HG02870 (cell line): ENCODE results near the gene LRP5.
"Not testable (repeated sequence)": the region's sequence is repeated elsewhere in the genome, so short reads cannot be mapped to it uniquely, and the experiment has no call there.

Source experiments
- ATAC-seq: cut with Tn5 transposase; IDR thresholded peaks from one replicate; pipeline ENCODE4 v1.9.1; 2021; ENCODE audit warnings: mild to moderate bottlenecking, moderate library complexity; ENCODE audit not compliant: unreplicated experiment

LRP5 gene

DNA sequence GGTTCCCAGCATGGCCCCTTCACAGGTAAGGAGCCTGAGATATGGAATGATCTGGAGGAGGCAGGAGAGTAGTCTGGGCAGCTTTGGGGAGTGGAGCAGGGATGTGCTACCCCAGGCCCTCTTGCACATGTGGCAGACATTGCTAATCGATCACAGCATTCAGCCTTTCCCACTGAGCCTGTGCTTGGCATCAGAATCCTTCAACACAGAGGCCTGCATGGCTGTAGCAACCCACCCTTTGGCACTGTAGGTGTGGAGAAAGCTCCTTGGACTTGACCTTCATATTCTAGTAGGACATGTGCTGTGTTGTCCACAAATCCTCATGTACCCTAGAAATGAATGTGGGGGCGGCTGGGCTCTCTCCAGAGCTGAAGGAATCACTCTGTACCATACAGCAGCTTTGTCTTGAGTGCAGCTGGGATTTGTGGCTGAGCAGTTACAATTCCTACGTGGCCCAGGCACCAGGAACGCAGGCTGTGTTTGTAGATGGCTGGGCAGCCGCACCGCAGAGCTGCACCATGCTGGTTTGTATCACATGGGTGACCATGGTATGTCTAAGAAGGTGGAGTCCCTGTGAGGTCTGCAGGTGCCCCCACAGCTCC is 126.4 kb downstream of the LRP5 start:
- ATAC-seq = no peak

DNA sequence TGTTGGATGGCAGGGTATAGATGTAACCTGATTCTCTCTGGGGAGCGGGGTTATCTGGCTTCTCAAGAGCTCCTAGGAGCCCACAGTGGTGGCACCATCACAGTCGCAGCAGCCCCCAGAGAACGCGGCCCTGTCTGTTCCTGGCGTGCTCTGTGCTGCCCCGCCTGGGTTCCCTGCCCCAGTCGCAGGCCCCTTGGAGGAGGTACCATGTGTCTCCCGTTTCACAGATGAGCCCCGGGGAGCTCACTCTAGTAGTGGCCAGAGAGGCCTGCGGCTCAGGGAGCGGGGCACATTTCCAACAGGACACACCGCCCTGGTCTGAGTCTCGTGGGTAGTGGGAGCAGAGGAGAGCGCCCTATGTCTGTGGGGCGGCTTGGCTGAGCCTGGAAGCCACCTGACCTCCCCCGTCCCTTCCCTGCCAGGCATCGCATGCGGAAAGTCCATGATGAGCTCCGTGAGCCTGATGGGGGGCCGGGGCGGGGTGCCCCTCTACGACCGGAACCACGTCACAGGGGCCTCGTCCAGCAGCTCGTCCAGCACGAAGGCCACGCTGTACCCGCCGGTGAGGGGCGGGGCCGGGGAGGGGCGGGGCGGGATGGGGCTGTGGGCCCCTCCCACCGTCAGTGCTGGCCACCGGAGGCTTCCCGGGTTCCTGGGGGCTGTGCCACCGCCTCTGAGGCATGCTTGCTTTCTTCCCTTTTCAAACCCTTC is 127.1 kb downstream of the LRP5 start:
- no peak for ATAC-seq

- ATAC-seq = no peak
These were observed 127.8 kb downstream of the LRP5 start for GRCh38 chr11:68440224-68440623.

GRCh38 chr11:68441466-68442230 is 129.3 kb downstream of the LRP5 start:
- no peak for ATAC-seq

DNA sequence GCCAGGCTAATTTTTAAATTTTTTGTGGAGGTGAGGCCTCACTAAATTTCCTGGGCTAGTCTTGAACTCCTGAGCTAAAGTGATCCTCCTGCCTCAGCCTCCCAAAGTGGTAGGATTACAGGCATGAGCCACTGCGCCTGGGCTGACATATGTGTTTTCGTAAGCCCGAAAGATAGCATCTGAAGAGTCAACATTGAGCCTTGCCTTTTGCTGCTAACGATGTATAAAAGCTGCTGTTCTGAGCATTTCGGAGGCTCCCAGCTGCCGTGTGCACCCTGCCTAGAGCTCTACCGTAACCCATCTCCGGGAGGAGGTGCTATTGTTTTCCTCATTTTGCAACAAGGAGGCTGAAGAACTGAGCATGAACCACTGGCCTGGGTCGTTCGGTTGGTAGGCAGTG is 130.0 kb downstream of the LRP5 start:
- ATAC-seq = no peak

GRCh38 chr11:68444566-68444965 is 132.2 kb downstream of the LRP5 start:
- no peak for ATAC-seq

GRCh38 chr11:68445531-68446035 is 133.2 kb downstream of the LRP5 start:
- no peak for ATAC-seq

DNA sequence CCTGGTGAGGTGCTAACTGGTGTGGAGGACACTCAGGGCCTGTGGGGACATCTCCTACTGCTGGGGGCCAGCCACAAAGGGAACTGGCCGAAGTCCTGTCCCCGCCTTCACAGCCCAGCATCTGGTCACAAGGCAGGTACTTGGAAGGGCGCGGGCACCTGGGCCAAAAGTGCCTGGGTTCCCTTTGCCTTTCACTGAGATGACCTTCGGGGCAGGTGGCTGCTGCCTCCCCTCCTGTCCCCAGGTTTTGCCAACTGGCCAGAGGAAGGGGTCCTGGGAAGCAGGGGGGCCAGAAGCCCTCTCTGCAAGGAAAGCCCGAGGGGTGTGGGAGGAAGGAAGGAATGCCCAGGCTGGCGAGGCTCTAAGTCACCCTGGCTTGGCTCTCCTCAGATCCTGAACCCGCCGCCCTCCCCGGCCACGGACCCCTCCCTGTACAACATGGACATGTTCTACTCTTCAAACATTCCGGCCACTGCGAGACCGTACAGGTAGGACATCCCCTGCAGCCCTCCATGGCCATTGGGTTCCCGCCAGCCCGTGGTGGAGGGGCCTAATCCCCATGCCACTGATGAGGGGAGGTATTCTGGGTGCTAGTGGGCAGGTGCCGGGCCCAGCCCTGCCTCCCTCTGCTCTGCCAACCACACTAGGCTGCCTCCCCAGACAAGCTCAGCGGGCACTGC is 133.8 kb downstream of the LRP5 start:
- ATAC-seq = no peak

DNA sequence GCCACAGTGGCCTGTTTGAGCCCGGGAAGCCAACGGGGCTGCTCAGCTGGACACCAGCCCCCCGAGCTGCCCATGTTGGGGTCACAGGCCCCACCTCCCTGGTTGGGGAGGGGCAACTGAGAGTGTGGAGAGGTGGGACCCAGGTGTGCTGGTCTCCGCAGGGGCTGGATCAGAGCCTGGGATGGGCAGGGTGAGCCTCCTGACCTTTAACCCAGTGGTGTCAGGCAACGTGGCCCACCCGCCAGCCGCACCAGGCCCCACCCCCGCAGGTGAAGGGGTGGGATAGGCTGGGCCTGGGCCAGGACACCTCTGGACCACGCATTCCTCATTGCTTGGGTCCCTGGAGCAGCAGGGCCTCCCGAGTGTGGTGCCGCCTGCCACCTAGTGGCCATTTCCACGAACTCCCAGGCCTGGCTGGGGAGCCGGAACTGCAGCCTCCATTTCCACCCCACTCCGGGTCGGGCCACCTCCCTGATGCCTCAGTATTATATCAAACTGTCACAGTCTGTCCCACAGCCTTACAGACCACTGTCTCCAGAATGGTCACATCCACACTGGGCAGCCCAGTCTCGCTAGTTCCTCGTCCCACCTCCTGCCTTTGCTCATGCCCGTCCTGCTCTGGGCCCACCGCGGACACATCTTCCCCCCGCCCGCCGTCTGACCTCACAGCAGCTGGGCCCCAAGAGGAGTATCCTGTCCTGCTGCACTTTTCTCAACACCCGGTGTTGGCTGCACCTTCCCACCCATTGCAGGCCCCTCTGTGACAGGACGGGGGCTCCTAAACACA is 134.8 kb downstream of the LRP5 start:
- ATAC-seq = no peak

GRCh38 chr11:68447914-68448313 is 135.5 kb downstream of the LRP5 start:
- not testable (repeated sequence) for ATAC-seq

DNA sequence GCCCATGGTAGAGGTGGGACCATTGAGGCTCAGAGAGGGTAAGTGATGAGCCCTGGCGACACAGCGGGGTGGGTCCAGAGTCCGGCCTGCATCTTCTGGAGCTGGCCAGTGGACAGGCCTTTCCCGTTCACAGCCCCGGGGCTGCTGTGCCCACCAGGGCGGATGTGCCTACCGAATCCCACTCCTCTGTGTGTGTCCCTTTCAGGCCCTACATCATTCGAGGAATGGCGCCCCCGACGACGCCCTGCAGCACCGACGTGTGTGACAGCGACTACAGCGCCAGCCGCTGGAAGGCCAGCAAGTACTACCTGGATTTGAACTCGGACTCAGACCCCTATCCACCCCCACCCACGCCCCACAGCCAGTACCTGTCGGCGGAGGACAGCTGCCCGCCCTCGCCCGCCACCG is 136.2 kb downstream of the LRP5 start:
- ATAC-seq = no peak

DNA sequence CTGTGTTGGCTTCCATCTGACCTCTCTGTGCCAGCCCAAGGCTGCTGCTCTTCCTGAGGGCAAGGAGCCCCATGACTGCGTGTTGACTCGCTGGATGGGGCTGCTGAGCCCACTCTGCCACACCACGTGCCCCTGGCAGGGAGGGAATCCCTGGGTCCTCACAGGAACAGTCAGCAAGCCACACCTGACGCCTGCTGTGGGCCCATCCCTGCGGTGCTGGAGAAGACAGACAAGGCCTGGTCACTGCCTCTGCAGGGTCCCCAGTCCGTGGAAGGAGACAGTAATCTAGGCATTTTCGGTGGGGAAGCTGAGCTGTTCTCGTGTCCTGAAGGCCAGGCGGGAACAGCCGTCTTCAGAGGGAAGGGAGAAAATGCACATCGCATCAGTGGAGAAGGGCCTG is 137.6 kb downstream of the LRP5 start:
- no peak for ATAC-seq

DNA sequence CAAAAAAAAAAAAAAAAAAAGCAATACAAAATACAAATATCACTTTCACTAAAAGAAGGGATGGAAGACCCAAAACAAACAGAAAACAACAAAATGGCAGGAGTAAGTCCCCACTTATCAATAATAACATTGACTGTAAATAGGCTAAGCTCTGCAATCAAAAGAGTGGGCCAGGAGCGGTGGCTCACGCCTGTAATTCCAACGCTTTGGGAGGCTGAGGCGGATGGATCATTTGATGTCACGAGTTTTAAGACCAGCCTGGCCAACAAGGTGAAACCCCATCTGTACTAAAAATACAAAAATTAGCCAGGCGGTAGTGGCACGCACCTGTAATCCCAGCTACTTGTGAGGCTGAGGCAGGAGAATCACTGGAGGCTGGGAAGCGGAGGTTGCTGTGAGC is 138.3 kb downstream of the LRP5 start:
- ATAC-seq = no peak

- ATAC-seq = no peak
These were observed 142.4 kb downstream of the LRP5 start for GRCh38 chr11:68454767-68455166.

DNA sequence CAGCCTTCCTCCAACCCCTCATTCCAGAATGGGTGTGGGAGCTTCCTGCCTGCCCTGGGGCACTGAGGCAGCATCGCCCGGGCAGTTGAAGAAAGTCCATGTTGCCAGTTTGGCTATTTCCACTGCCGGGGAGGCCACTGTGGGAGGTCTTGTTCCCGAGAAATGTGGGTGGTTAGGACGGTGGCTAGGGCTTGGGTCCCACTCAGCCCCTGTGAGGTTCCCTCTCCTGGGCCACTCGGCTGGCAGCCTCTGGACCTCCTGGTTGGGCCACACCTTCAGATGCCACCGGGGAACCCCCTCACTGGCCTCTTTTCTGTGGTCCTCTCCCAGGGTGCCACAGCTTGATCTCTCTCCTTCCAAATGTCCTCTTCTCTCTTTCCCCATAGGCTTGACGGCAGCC is 143.1 kb downstream of the LRP5 start:
- no peak for ATAC-seq

- ATAC-seq = no peak
These were observed 145.0 kb downstream of the LRP5 start for GRCh38 chr11:68457216-68457897.

- ATAC-seq = no peak
These were observed 145.5 kb downstream of the LRP5 start for GRCh38 chr11:68457898-68458249.

- ATAC-seq = not testable (repeated sequence)
These were observed 145.9 kb downstream of the LRP5 start for GRCh38 chr11:68458340-68458739.

- ATAC-seq = peak; percentile 78
These were observed 147.7 kb downstream of the LRP5 start for GRCh38 chr11:68459886-68460740.
